HTERT RPE-1 (cell line): ENCODE data around the gene ATF5.

Experiments used
- in situ Hi-C: fragments of 300-500 bp; cut with MboI; formaldehyde crosslinking; loops from 4 replicates; pipeline ENCODE4 v1.14.3; 2020; ENCODE audit warnings: low sequenced_read_pairs

Gene ATF5

GRCh38 chr19:49972841-49973240, 43.8 kb downstream of the ATF5 start:
- in situ Hi-C loops: no loop called here

GRCh38 chr19:49973987-49974386, 45.0 kb downstream of the ATF5 start:
- in situ Hi-C loops: no loop called here

GRCh38 chr19:49975051-49975450, 46.0 kb downstream of the ATF5 start:
- in situ Hi-C loops: no loop called here

GRCh38 chr19:49976496-49976895, 47.5 kb downstream of the ATF5 start:
- in situ Hi-C loops: no loop called here

GRCh38 chr19:49977076-49977475, 48.1 kb downstream of the ATF5 start:
- in situ Hi-C loops: no loop called here

GRCh38 chr19:49977881-49978280, 48.9 kb downstream of the ATF5 start:
- in situ Hi-C loops: no loop called here

- in situ Hi-C loops: no loop called here
Measured at GRCh38 chr19:49978324-49978723, 49.3 kb downstream of the ATF5 start.

- in situ Hi-C loops: no loop called here
Measured at GRCh38 chr19:49981603-49982593, 52.9 kb downstream of the ATF5 start.
